Lower leg skin (tissue), 4 donors: Measurements from ENCODE around the gene SPSB4. TPM values are rescaled to one million over a fixed set of nuclear protein-coding genes. Genes with fewer than 3 reads are reported as not detected.

ENCODE experiments used
- DNase-seq, 2 donors: peaks; one replicate each; pipeline ENCODE4 v3.0.0-alpha.2; 2019; ENCODE audit warnings: low spot score in 2 of 2
- H3K4me3 ChIP-seq: fragments of 200-600 bp; sonication (generic); 2 replicates; pipeline ENCODE4 v1.5.1; 2017; ENCODE audit warnings: mild to moderate bottlenecking, low read depth; ENCODE audit not compliant: poor library complexity, severe bottlenecking
- POLR2A ChIP-seq, 2 donors: fragments of 450-650 bp; IDR thresholded peaks; one replicate each; pipeline ENCODE4 v1.6.1; 2016 to 2017; ENCODE audit warnings: antibody characterized with exemption in 2 of 2, mild to moderate bottlenecking in 1 of 2, moderate library complexity in 1 of 2
- WGBS, 2 donors: methylation state at CpG; one replicate each; pipeline ENCODE4 v1.1.5; 2018; 5-methylcytosine and 5-hydroxymethylcytosine counted together
- intact Hi-C: fragments of 100-400 bp; cut with DNase I; formaldehyde crosslinking; loops from one replicate; pipeline ENCODE4 v1.15.0; 2023; ENCODE audit warnings: low total_unique reads
- total RNA-seq, 4 donors: library from RNA; depleted of rRNA; stranded (reverse); fragments of >200 nt; gene quantifications; one replicate each; pipeline ENCODE4 v1.1.0, GENCODE V29; 2016
- TF ChIP-seq, protein P1 (sequence below), 3 donors: fragments of 450-650 bp; IDR thresholded peaks; one replicate each; pipeline ENCODE4 v1.5.1; 2016; ENCODE audit warnings: antibody characterized with exemption in 3 of 3, mild to moderate bottlenecking in 3 of 3, moderate library complexity in 2 of 3

Gene SPSB4
- total RNA-seq, 4 donors from 2014 or later: 0.10 TPM; not detected in 3

DNA sequence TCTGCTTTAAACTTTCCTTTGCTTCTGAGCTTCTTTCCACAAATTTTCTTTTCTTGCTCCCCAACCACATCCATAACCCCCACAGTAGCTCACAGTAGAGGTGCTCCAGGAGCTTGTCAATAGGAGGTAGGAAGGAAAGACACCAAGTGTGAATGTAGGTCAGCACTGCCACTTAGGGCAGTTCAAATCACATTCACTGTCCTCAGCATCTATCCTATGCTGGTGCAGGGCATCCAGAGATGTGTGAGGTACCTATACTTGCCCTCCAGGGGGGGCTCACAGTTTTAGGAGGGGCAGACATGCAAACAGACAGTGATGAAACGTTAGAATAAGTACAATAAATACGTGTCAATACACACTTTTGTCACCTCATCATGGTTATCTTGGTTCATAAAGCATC, 1.5 kb upstream of the SPSB4 start:
- TF ChIP-seq, protein P1, sequence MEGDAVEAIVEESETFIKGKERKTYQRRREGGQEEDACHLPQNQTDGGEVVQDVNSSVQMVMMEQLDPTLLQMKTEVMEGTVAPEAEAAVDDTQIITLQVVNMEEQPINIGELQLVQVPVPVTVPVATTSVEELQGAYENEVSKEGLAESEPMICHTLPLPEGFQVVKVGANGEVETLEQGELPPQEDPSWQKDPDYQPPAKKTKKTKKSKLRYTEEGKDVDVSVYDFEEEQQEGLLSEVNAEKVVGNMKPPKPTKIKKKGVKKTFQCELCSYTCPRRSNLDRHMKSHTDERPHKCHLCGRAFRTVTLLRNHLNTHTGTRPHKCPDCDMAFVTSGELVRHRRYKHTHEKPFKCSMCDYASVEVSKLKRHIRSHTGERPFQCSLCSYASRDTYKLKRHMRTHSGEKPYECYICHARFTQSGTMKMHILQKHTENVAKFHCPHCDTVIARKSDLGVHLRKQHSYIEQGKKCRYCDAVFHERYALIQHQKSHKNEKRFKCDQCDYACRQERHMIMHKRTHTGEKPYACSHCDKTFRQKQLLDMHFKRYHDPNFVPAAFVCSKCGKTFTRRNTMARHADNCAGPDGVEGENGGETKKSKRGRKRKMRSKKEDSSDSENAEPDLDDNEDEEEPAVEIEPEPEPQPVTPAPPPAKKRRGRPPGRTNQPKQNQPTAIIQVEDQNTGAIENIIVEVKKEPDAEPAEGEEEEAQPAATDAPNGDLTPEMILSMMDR (IDR thresholded peaks at IDR 0.05): no peak
- TF ChIP-seq POLR2A (IDR thresholded peaks at IDR 0.05): no peak
- H3K4me3 ChIP-seq: no peak overlapping the region
- intact Hi-C loops: no loop called here
- no peak for DNase-seq
- WGBS, 2 donors: 58 to 69% methylated on average over 2 of the region's 2 CpGs

- intact Hi-C loops: no loop called here
- DNase-seq: no peak
- WGBS, 2 donors: 0 to 1% methylated on average over 21 to 28 of the region's 77 CpGs
- peak overlapping the region; percentile 21 for H3K4me3 ChIP-seq
- TF ChIP-seq POLR2A (IDR thresholded peaks at IDR 0.05): no peak
- TF ChIP-seq, protein P1 (IDR thresholded peaks at IDR 0.05): no peak
Observed at GRCh38 chr3:141051443-141052200, 475 bp downstream of the SPSB4 start.

DNA sequence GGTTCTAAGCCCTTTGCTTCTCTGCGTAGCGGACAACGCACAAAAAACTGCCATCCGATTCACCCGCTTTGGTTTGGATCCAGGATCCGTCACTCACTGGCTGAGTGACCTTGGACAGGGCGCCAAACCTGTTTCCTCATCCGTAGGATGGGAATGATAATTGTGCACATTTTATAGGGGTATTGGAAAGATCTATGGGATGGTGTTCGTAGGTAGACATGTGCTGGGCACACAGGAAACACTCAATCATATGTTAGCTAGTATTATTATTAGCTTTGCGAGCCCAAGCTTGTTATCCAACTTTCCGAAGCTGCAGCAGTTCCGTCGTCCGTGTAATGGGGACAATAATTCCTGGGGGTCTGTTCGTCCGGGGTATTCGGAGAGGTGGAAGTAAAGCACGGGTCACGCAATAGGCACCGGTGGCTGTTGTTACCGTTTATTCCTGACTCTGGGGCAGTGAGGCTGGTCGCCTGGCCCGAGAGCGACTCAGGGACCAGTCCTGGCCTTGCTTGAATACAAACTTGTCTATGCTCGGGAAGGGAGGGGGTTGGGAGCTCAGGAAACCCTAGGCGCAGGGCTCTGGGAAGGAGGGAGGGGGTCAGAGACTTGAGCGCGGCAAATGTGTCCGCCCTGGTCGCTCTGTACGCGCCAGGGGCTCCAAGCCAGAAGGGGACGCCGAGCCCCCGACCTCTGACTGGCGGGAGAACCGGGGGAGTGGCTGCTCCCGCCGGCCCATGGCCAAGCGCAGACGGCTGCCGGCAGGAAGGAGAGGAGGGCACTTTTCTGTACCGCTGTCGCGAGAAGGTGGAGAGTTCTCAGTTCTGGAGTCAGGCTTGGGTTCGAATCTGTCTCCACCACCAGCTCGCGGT, 1.3 kb downstream of the SPSB4 start:
- no peak for DNase-seq
- H3K4me3 ChIP-seq: peak overlapping the region; percentile 21
- TF ChIP-seq POLR2A (IDR thresholded peaks at IDR 0.05): no peak
- TF ChIP-seq, protein P1 (IDR thresholded peaks at IDR 0.05): no peak
- intact Hi-C loops: no loop called here
- 1% methylated on average over 43 to 48 of the region's 48 CpGs for WGBS, 2 donors

GRCh38 chr3:141055136-141055535, 4.0 kb downstream of the SPSB4 start:
- TF ChIP-seq, protein P1 (IDR thresholded peaks at IDR 0.05): no peak
- TF ChIP-seq POLR2A (IDR thresholded peaks at IDR 0.05): no peak
- intact Hi-C loops: no loop called here
- 83 to 93% methylated on average over 5 of the region's 5 CpGs for WGBS, 2 donors
- no peak overlapping the region for H3K4me3 ChIP-seq
- no peak for DNase-seq

DNA sequence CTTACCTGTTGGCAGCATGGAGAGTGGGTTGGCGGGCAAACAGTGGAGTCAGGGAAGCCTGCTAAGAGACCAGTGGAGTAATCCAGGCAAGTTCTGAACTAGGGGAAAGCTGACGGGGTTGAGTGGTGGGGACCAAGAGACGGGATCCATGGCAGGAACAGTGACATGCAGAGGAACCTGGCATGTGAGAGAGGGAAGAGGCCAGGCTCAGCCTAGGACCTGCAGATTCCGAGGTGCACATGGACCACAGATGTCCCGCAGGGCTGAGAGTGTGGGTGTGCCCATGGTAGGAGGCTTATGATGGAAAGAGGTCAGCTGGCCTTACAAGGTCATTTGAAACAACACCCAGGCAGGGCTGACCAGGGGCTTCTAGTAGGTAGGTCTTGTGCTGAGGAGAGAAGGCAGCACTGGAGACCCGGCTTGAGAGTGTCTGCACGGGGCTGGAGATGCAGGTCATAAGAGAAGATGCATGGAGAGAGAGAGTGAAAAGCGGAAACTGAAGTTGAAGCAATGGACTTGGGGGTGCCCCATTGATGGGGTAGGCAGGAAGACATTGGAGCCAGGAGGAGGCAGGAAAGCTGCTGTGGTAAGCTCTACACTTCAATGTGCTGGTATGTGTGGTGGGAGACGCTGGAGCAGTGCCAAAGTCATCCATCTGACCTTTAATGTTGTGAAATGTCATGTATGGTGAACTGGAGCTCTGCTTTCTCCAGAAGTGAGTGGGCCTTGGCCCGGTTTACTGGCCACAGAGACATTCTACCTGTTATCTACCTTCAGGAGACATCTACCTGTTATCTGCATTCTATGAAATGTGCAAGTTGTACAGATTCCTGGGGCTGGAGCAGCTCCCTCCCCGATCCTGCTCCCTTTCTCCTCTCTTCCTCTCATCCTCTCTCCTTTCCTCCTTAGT, 4.6 kb downstream of the SPSB4 start:
- intact Hi-C loops: no loop called here
- TF ChIP-seq, protein P1 (IDR thresholded peaks at IDR 0.05): no peak
- TF ChIP-seq POLR2A (IDR thresholded peaks at IDR 0.05): no peak
- 84 to 88% methylated on average over 11 of the region's 11 CpGs for WGBS, 2 donors
- DNase-seq: no peak
- no peak overlapping the region for H3K4me3 ChIP-seq
